GM23338 (cell line): ENCODE measurements around the gene DTHD1. TPM values are rescaled to one million over a fixed set of nuclear protein-coding genes. Genes with fewer than 3 reads are reported as not detected.

Source experiments
- ATAC-seq: fragments of 200-7000 bp; cut with Tn5 transposase; 3 replicates; pipeline ENCODE4 v1.9.1; 2020
- DNase-seq: peaks from one replicate; pipeline ENCODE4 v3.0.0-alpha.2; 2015; ENCODE audit warnings: low spot score
- H2AFZ ChIP-seq: fragments of 200-600 bp; sonication (generic); 2 replicates; pipeline ENCODE4 v1.8.0; 2016; ENCODE audit warnings: antibody characterized with exemption, mild to moderate bottlenecking, moderate library complexity
- H3F3A ChIP-seq: fragments of 200-600 bp; sonication (generic); replicated peaks from 2 replicates; pipeline ENCODE4 v1.8.0; 2017; ENCODE audit warnings: antibody characterized with exemption, mixed run types, low read depth
- H3K27ac ChIP-seq: fragments of 200-600 bp; sonication (generic); 2 replicates; pipeline ENCODE4 v1.6.1; 2016; ENCODE audit warnings: low read depth
- H3K27me3 ChIP-seq: fragments of 200-600 bp; sonication (generic); 2 replicates; pipeline ENCODE4 v1.8.0; 2016; ENCODE audit warnings: mild to moderate bottlenecking, mixed run types, moderate library complexity; ENCODE audit not compliant: insufficient read depth
- H3K36me3 ChIP-seq: fragments of 200-600 bp; sonication (generic); 2 replicates; pipeline ENCODE4 v1.8.0; 2016; ENCODE audit warnings: mild to moderate bottlenecking; ENCODE audit not compliant: insufficient read depth
- H3K4me1 ChIP-seq: fragments of 200-600 bp; sonication (generic); 2 replicates; pipeline ENCODE4 v1.8.0; 2016; ENCODE audit warnings: mild to moderate bottlenecking, moderate library complexity; ENCODE audit not compliant: insufficient read depth
- H3K4me2 ChIP-seq: fragments of 200-600 bp; sonication (generic); 2 replicates; pipeline ENCODE4 v1.7.1; 2017; ENCODE audit warnings: mixed run types
- H3K4me3 ChIP-seq: fragments of 200-600 bp; sonication (generic); 2 replicates; pipeline ENCODE4 v1.6.1; 2016; ENCODE audit warnings: mixed run types
- H3K79me2 ChIP-seq: fragments of 200-600 bp; sonication (generic); replicated peaks from 2 replicates; pipeline ENCODE4 v1.8.0; 2017; ENCODE audit warnings: mild to moderate bottlenecking; ENCODE audit not compliant: insufficient read depth
- H3K9me2 ChIP-seq: fragments of 200-600 bp; sonication (generic); 2 replicates; pipeline ENCODE4 v1.8.0; 2017; ENCODE audit not compliant: insufficient read depth
- H4K20me1 ChIP-seq: fragments of 200-600 bp; sonication (generic); replicated peaks from 2 replicates; pipeline ENCODE4 v1.8.0; 2017; ENCODE audit warnings: mild to moderate bottlenecking; ENCODE audit not compliant: insufficient read depth
- H3K27ac Mint-ChIP-seq: 2 replicates; pipeline ENCODE4 v1.8.0; 2020; ENCODE audit warnings: inconsistent platforms, mild to moderate bottlenecking, moderate library complexity, mixed read lengths
- H3K27me3 Mint-ChIP-seq: 3 replicates; pipeline ENCODE4 v1.8.0; 2022; ENCODE audit warnings: low read depth, mild to moderate bottlenecking, moderate library complexity, mixed read lengths, inconsistent platforms; ENCODE audit not compliant: insufficient read depth, poor library complexity
- H3K36me3 Mint-ChIP-seq: 3 replicates; pipeline ENCODE4 v1.8.0; 2021; ENCODE audit warnings: low read depth, mild to moderate bottlenecking, inconsistent platforms, moderate library complexity, mixed read lengths
- H3K4me1 Mint-ChIP-seq: 3 replicates; pipeline ENCODE4 v1.8.0; 2020; ENCODE audit warnings: mild to moderate bottlenecking, inconsistent platforms, mixed read lengths
- H3K4me3 Mint-ChIP-seq: 3 replicates; pipeline ENCODE4 v1.8.0; 2021; ENCODE audit warnings: moderate library complexity, mild to moderate bottlenecking, inconsistent platforms, mixed read lengths
- H3K9me3 Mint-ChIP-seq: 3 replicates; pipeline ENCODE4 v1.8.0; 2020; ENCODE audit warnings: moderate library complexity, mild to moderate bottlenecking, inconsistent platforms, mixed read lengths
- CREB1 ChIP-seq: fragments of 250-450 bp; sonication (Bioruptor Pico); IDR thresholded peaks from 2 replicates; pipeline ENCODE4 v1.5.0; 2020; ENCODE audit warnings: low read depth, mild to moderate bottlenecking, moderate library complexity
- EZH2 ChIP-seq: fragments of 200-600 bp; sonication (generic); IDR thresholded peaks from one replicate; pipeline ENCODE4 v1.8.0; 2017; ENCODE audit warnings: antibody characterized with exemption, mild to moderate bottlenecking, low read depth; ENCODE audit not compliant: unreplicated experiment
- EZH2phosphoT487 ChIP-seq: fragments of 200-600 bp; sonication (generic); IDR thresholded peaks from one replicate; pipeline ENCODE4 v1.8.1; 2018; ENCODE audit warnings: antibody characterized with exemption; ENCODE audit not compliant: unreplicated experiment
- JUNB ChIP-seq: IDR thresholded peaks from one replicate; pipeline ENCODE4 v1.6.1; 2016; ENCODE audit warnings: antibody characterized with exemption; ENCODE audit not compliant: unreplicated experiment
- NANOG ChIP-seq: IDR thresholded peaks from 2 replicates; pipeline ENCODE4 v1.6.1; 2016; ENCODE audit warnings: antibody characterized with exemption, borderline replicate concordance
- POLR2AphosphoS5 ChIP-seq: IDR thresholded peaks from 2 replicates; pipeline ENCODE4 v1.6.1; 2016; ENCODE audit warnings: antibody characterized with exemption, low read depth
- STAT1 ChIP-seq: IDR thresholded peaks from one replicate; pipeline ENCODE4 v1.6.1; 2016; ENCODE audit warnings: antibody characterized with exemption; ENCODE audit not compliant: unreplicated experiment
- ZNF114 ChIP-seq: fragments of 250-450 bp; sonication (Bioruptor Pico); IDR thresholded peaks from 2 replicates; pipeline ENCODE4 v1.5.0; 2020; ENCODE audit warnings: mild to moderate bottlenecking, moderate library complexity
- ZNF331 ChIP-seq: fragments of 250-450 bp; sonication (Bioruptor Pico); IDR thresholded peaks from 2 replicates; pipeline ENCODE4 v1.5.0; 2020; ENCODE audit warnings: low read depth, mild to moderate bottlenecking, moderate library complexity
- polyA plus RNA-seq: library from polyadenylated mRNA; unstranded; fragments of >200 nt; fragmentation: Nextera tagmentation; extraction: Ambion mirVana; gene quantifications from 2 replicates; pipeline ENCODE4 v1.2.1, GENCODE V29; 2016
- total RNA-seq: library from RNA; depleted of rRNA; stranded (reverse); fragments of >200 nt; shearing (Covaris generic); gene quantifications from 2 replicates; pipeline ENCODE4 v1.2.3, GENCODE V29; 2014
- TF ChIP-seq, protein P1 (sequence below): fragments of 250-450 bp; sonication (Bioruptor Pico); IDR thresholded peaks from 2 replicates; pipeline ENCODE4 v1.5.0; 2020; ENCODE audit warnings: mild to moderate bottlenecking, moderate library complexity
- TF ChIP-seq, protein P2 (sequence below), 2 experiments: fragments of 200-600 bp in 1 of 2; sonication (generic) in 1 of 2; conservative IDR thresholded peaks; 2 replicates each; pipeline versions ENCODE4 v1.5.1 to v1.6.1; 2016 to 2017; ENCODE audit warnings: antibody characterized with exemption in 2 of 2, low read depth in 2 of 2, mild to moderate bottlenecking in 2 of 2, moderate library complexity in 1 of 2
- TF ChIP-seq, protein P3 (sequence below): IDR thresholded peaks from one replicate; pipeline ENCODE4 v1.6.1; 2018; ENCODE audit warnings: antibody characterized with exemption; ENCODE audit not compliant: unreplicated experiment
- TF ChIP-seq, protein P4 (sequence below): IDR thresholded peaks from 2 replicates; pipeline ENCODE4 v1.6.1; 2016; ENCODE audit warnings: antibody characterized with exemption

DTHD1 gene
- total and polyA plus RNA-seq, 2 experiments from 2014 or later = not detected

DNA sequence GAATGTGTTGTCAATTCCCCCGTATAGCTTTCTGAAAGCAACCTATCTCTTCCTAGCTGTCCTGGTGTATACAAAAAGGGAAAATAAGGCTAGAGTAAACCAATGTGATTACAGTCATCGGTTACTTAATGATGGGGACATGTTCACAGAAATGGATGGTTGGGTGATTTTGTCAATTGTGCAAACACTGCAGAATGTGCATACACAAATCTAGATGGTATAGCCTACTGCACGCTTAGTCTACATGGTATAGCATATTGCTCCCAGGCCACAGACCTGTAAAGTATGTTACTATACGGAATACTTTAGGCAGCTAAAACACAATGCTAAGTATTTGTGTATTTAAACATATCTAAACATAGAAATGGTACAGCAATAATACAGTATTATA is 5.1 kb downstream of the DTHD1 start:
- Histone ChIP-seq H3K4me1 (no peaks in the 10 kb centered on the region), H3F3A (no peaks in the 10 kb centered on the region), H4K20me1 (no peaks in the 10 kb centered on the region), H3K4me3 (no peak overlapping the region), H3K27me3 (no peaks in the 10 kb centered on the region), H3K9me2 (no peaks in the 10 kb centered on the region), H3K27ac (no peak overlapping the region), H2AFZ (no peak overlapping the region), H3K36me3 (no peaks in the 10 kb centered on the region), H3K79me2 (no peaks in the 10 kb centered on the region), H3K4me2 (no peak overlapping the region)
- TF ChIP-seq JUNB (no peak), ZNF331 (CRISPR knock-in tag) (no peak), CREB1 (CRISPR knock-in tag) (no peak), STAT1 (no peak), POLR2AphosphoS5 (no peak), EZH2phosphoT487 (no peak), EZH2 (no peak), NANOG (no peak), ZNF114 (CRISPR knock-in tag) (no peak)
- TF ChIP-seq, protein P1, sequence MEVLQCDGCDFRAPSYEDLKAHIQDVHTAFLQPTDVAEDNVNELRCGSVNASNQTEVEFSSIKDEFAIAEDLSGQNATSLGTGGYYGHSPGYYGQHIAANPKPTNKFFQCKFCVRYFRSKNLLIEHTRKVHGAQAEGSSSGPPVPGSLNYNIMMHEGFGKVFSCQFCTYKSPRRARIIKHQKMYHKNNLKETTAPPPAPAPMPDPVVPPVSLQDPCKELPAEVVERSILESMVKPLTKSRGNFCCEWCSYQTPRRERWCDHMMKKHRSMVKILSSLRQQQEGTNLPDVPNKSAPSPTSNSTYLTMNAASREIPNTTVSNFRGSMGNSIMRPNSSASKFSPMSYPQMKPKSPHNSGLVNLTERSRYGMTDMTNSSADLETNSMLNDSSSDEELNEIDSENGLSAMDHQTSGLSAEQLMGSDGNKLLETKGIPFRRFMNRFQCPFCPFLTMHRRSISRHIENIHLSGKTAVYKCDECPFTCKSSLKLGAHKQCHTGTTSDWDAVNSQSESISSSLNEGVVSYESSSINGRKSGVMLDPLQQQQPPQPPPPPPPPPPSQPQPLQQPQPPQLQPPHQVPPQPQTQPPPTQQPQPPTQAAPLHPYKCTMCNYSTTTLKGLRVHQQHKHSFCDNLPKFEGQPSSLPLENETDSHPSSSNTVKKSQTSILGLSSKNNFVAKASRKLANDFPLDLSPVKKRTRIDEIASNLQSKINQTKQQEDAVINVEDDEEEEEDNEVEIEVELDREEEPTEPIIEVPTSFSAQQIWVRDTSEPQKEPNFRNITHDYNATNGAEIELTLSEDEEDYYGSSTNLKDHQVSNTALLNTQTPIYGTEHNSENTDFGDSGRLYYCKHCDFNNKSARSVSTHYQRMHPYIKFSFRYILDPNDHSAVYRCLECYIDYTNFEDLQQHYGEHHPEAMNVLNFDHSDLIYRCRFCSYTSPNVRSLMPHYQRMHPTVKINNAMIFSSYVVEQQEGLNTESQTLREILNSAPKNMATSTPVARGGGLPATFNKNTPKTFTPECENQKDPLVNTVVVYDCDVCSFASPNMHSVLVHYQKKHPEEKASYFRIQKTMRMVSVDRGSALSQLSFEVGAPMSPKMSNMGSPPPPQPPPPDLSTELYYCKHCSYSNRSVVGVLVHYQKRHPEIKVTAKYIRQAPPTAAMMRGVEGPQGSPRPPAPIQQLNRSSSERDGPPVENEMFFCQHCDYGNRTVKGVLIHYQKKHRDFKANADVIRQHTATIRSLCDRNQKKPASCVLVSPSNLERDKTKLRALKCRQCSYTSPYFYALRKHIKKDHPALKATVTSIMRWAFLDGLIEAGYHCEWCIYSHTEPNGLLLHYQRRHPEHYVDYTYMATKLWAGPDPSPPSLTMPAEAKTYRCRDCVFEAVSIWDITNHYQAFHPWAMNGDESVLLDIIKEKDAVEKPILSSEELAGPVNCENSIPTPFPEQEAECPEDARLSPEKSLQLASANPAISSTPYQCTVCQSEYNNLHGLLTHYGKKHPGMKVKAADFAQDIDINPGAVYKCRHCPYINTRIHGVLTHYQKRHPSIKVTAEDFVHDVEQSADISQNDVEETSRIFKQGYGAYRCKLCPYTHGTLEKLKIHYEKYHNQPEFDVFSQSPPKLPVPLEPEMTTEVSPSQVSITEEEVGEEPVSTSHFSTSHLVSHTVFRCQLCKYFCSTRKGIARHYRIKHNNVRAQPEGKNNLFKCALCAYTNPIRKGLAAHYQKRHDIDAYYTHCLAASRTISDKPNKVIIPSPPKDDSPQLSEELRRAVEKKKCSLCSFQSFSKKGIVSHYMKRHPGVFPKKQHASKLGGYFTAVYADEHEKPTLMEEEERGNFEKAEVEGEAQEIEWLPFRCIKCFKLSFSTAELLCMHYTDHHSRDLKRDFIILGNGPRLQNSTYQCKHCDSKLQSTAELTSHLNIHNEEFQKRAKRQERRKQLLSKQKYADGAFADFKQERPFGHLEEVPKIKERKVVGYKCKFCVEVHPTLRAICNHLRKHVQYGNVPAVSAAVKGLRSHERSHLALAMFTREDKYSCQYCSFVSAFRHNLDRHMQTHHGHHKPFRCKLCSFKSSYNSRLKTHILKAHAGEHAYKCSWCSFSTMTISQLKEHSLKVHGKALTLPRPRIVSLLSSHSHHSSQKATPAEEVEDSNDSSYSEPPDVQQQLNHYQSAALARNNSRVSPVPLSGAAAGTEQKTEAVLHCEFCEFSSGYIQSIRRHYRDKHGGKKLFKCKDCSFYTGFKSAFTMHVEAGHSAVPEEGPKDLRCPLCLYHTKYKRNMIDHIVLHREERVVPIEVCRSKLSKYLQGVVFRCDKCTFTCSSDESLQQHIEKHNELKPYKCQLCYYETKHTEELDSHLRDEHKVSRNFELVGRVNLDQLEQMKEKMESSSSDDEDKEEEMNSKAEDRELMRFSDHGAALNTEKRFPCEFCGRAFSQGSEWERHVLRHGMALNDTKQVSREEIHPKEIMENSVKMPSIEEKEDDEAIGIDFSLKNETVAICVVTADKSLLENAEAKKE (CRISPR knock-in tag) = no peak
- TF ChIP-seq, protein P2, sequence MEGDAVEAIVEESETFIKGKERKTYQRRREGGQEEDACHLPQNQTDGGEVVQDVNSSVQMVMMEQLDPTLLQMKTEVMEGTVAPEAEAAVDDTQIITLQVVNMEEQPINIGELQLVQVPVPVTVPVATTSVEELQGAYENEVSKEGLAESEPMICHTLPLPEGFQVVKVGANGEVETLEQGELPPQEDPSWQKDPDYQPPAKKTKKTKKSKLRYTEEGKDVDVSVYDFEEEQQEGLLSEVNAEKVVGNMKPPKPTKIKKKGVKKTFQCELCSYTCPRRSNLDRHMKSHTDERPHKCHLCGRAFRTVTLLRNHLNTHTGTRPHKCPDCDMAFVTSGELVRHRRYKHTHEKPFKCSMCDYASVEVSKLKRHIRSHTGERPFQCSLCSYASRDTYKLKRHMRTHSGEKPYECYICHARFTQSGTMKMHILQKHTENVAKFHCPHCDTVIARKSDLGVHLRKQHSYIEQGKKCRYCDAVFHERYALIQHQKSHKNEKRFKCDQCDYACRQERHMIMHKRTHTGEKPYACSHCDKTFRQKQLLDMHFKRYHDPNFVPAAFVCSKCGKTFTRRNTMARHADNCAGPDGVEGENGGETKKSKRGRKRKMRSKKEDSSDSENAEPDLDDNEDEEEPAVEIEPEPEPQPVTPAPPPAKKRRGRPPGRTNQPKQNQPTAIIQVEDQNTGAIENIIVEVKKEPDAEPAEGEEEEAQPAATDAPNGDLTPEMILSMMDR (conservative IDR thresholded peaks at IDR 0.05; ENCODE audit: low read depth in 2 of 2) = no peak
- TF ChIP-seq, protein P3, sequence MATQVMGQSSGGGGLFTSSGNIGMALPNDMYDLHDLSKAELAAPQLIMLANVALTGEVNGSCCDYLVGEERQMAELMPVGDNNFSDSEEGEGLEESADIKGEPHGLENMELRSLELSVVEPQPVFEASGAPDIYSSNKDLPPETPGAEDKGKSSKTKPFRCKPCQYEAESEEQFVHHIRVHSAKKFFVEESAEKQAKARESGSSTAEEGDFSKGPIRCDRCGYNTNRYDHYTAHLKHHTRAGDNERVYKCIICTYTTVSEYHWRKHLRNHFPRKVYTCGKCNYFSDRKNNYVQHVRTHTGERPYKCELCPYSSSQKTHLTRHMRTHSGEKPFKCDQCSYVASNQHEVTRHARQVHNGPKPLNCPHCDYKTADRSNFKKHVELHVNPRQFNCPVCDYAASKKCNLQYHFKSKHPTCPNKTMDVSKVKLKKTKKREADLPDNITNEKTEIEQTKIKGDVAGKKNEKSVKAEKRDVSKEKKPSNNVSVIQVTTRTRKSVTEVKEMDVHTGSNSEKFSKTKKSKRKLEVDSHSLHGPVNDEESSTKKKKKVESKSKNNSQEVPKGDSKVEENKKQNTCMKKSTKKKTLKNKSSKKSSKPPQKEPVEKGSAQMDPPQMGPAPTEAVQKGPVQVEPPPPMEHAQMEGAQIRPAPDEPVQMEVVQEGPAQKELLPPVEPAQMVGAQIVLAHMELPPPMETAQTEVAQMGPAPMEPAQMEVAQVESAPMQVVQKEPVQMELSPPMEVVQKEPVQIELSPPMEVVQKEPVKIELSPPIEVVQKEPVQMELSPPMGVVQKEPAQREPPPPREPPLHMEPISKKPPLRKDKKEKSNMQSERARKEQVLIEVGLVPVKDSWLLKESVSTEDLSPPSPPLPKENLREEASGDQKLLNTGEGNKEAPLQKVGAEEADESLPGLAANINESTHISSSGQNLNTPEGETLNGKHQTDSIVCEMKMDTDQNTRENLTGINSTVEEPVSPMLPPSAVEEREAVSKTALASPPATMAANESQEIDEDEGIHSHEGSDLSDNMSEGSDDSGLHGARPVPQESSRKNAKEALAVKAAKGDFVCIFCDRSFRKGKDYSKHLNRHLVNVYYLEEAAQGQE = no peak
- TF ChIP-seq, protein P4, sequence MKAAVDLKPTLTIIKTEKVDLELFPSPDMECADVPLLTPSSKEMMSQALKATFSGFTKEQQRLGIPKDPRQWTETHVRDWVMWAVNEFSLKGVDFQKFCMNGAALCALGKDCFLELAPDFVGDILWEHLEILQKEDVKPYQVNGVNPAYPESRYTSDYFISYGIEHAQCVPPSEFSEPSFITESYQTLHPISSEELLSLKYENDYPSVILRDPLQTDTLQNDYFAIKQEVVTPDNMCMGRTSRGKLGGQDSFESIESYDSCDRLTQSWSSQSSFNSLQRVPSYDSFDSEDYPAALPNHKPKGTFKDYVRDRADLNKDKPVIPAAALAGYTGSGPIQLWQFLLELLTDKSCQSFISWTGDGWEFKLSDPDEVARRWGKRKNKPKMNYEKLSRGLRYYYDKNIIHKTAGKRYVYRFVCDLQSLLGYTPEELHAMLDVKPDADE = no peak
- no peaks in the 10 kb centered on the region for H3K27me3 Mint-ChIP-seq
- H3K4me1 Mint-ChIP-seq = no peaks in the 10 kb centered on the region
- no peak overlapping the region for H3K27ac Mint-ChIP-seq
- H3K9me3 Mint-ChIP-seq = no peaks in the 10 kb centered on the region
- DNase-seq = no peak
- H3K4me3 Mint-ChIP-seq = no peak overlapping the region
- ATAC-seq = no peak
- no peaks in the 10 kb centered on the region for H3K36me3 Mint-ChIP-seq
